AG08396 (cell line): ENCODE results near the gene MMP21.

ENCODE experiments used
- DNase-seq: peaks from one replicate; pipeline ENCODE4 v3.0.0; 2012; ENCODE audit warnings: low spot score, mixed read lengths

MMP21 gene

GRCh38 chr10:125792342-125793300 is 17.0 kb upstream of the MMP21 start:
- no peak for DNase-seq

DNA sequence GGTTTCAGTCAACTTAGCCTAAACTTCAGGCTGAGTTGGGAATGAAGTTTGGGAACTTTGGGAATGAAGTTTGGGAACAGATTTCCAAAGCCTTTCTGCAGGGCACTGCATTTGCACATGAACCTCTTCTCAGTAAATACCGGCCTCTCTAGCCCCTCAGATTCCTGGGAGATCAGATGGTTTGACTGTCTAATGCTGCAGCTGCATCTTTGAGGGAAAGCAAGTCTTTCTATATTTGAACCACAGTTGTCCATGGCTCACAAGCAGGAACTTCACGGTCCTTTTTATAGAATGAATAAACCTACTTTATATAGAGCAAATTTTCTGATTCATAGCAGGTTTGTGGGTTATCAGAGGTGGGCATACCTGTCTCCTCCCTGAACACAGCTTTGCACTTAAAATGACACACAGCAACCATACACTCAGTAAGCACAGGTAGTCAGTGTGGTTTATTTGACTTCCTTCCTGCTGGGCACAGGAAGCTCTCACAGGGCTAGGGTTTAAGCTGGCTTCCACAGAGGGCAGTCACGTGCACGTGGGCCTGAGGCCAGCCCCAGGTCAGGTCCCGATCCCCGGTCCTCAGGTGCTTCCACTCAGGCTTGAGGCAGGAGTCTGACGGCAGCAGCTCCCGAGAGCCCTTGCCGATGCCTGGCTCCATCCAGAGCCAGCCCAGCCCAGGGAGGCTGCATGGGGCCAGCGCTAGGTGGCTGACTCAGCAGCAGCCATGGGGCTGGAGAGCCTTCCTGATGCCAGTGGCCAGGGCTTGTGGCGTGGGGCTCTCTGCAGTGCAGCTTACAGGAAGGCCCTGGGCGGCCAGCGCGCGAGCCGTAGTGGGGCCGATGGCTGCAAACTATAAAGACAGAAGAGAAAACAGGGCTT is 12.8 kb upstream of the MMP21 start:
- no peak for DNase-seq

GRCh38 chr10:125785791-125786190 is 10.2 kb upstream of the MMP21 start:
- no peak for DNase-seq

DNA sequence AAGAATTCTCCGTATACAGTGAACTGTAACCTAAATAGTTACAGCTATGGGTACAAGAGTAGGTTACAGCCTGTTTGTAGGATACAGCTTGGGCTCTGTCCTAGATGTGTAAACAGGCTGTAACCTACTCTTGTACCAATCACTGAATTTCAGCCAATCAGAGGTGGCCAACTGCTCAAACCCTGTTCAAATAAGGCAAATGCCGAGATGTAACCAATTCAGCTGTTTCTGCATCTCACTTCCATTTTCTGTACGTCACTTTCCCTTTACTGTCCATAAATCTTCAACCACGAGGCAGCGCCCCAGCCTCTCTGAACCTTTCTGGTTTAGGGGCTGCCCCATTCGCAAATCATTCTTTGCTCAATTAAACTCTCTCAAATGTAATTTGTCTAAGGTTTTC is 8.3 kb upstream of the MMP21 start:
- DNase-seq = no peak

GRCh38 chr10:125783408-125783807 is 7.8 kb upstream of the MMP21 start:
- no peak for DNase-seq

- no peak for DNase-seq
These were observed 7.0 kb upstream of the MMP21 start for GRCh38 chr10:125782616-125783015.

- DNase-seq = no peak
These were observed 6.4 kb upstream of the MMP21 start for GRCh38 chr10:125782054-125782453.

GRCh38 chr10:125781374-125781773 is 5.8 kb upstream of the MMP21 start:
- no peak for DNase-seq

DNA sequence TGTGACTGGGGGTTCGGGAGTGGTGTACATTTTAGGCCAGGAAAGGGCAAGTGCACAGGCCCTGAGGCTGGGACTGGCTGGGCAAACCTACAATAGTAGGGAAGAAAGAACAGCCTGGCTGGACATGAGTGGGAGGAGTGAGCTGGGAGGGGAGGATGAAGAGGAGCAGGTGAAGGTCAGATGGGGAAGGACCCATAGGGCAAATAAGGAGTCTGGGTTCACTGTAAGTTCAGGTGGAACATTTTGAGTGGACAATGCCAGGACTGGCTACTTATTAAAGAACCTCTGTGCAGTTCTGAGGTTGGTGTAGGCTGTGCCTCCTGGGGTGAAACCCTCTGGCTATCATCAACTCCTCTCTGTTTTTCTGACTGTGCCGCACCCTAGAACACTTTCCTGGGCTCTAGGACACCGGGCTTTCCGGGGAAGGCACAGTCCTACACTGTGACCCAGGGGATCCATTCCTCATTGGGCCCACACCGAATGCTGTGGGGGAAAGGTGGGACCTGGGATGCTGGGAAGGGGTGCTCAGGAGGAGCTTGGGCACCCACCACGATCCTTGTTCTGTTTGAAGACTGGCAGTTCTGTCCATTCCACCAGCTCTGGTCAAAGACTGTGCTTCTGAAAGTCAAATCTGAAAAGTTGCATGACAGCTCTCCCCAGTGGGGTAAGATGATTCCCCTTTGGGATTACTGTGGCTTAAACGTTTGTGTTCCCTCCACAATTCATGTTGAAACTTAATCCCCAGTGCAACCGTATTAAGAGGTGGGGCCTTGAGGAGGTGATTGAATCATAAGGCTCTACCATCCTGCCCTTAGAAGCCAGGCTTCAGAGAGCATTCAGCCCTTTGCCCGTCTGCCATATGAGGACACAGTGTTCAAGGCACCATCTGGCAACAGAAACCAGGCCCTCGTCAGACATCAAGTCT is 4.0 kb upstream of the MMP21 start:
- DNase-seq = no peak

- DNase-seq = no peak
These were observed 2.9 kb upstream of the MMP21 start for GRCh38 chr10:125778556-125778955.

- no peak for DNase-seq
These were observed 2.2 kb upstream of the MMP21 start for GRCh38 chr10:125777806-125778205.

GRCh38 chr10:125774581-125775191 is 935 bp downstream of the MMP21 start:
- DNase-seq = no peak

- peak; percentile 54 for DNase-seq
These were observed 1.7 kb downstream of the MMP21 start for GRCh38 chr10:125773687-125774543.

DNA sequence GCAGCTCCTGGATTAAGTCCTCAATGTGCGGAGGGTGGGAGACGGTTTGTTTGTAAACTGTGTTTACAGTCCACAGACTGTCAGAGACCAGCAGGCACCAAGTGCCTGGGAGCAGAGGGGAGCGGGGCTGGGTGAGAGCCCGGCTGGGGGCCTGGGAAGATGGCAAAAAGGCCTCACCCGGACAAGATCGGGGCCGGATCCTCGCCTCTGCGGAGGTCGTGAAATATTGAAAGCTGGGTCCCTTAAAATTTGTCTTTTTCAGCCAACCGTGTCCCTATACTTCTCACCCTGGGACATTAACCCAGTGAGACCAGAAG is 2.8 kb downstream of the MMP21 start:
- no peak for DNase-seq

GRCh38 chr10:125772112-125772863 is 3.3 kb downstream of the MMP21 start:
- DNase-seq = no peak

DNA sequence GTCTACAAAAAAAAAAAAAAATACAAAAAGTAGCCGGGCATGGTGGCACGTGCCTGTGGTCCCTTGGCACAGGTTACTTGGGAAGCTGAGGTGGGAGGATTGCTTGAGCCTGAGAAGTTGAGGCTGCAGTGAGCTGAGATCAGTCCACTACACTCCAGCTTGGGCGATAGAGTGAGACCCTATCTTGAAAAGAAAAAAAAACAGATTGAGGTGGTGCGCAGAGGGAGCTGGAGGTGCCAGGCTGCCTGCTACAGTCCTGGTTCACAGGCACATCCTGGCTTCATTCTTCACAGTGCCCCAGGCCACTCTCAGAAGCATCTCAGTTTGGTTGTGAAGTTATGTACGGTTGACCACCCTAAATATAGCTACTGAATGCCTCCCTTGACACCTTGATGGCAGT is 4.8 kb downstream of the MMP21 start:
- no peak for DNase-seq

DNA sequence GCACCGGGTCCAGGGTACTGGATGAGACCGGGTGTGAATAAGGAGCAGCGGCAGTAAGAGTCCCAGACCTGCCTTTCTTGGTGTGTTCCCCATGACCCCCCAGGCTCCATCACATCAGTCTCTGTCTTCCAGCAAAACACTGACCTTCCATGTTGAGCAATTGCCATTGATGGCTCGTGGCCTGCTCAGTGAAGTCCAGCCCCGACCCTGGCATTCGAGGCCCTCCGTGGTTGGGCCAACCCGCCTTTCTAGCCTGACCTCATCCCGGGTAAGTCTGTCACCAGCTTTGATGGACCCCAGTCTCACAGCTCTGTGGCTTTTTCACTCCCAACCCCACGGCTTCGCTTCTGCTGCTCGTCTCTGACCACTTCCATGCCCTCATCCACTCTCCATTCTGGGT is 6.4 kb downstream of the MMP21 start:
- no peak for DNase-seq

- DNase-seq = peak; percentile 43
These were observed 7.3 kb downstream of the MMP21 start for GRCh38 chr10:125768219-125768855.

GRCh38 chr10:125766511-125766910 is 9.1 kb downstream of the MMP21 start:
- DNase-seq = no peak
